MM.1S (cell line): ENCODE results near the gene ZDHHC22.

Experiments
- DNase-seq: peaks from one replicate; pipeline ENCODE4 v3.0.0-alpha.2; 2015
- H2AFZ ChIP-seq: fragments of 300-600 bp; sonication (generic); 2 replicates; pipeline ENCODE4 v1.6.0; 2016; ENCODE audit warnings: antibody characterized with exemption, low read length
- H3F3A ChIP-seq: fragments of 300-600 bp; sonication (generic); 2 replicates; pipeline ENCODE4 v1.6.1; 2016; ENCODE audit warnings: mild to moderate bottlenecking, antibody characterized with exemption, low read length, moderate library complexity, mixed read lengths; ENCODE audit not compliant: insufficient read depth
- H3K27ac ChIP-seq: fragments of 300-600 bp; sonication (generic); 2 replicates; pipeline ENCODE4 v1.5.1; 2016; ENCODE audit warnings: mild to moderate bottlenecking, low read length
- H3K27me3 ChIP-seq: fragments of 300-600 bp; sonication (generic); replicated peaks from 2 replicates; pipeline ENCODE4 v1.6.0; 2016; ENCODE audit warnings: low read length; ENCODE audit not compliant: insufficient read depth
- H3K36me3 ChIP-seq: fragments of 300-600 bp; sonication (generic); replicated peaks from 2 replicates; pipeline ENCODE4 v1.6.1; 2016; ENCODE audit warnings: mild to moderate bottlenecking, low read length, mixed read lengths; ENCODE audit not compliant: insufficient read depth
- H3K4me1 ChIP-seq: fragments of 300-600 bp; sonication (generic); 2 replicates; pipeline ENCODE4 v1.6.1; 2016; ENCODE audit warnings: low read length, mixed read lengths
- H3K4me2 ChIP-seq: fragments of 300-600 bp; sonication (generic); 2 replicates; pipeline ENCODE4 v1.6.0; 2016; ENCODE audit warnings: low read depth, low read length
- H3K4me3 ChIP-seq: fragments of 300-600 bp; sonication (generic); 2 replicates; pipeline ENCODE4 v1.5.1; 2016; ENCODE audit warnings: low read length, mixed read lengths
- H3K79me2 ChIP-seq: fragments of 300-600 bp; sonication (generic); 2 replicates; pipeline ENCODE4 v1.6.1; 2016; ENCODE audit warnings: mixed run types, low read length, mixed read lengths
- H3K9ac ChIP-seq: fragments of 300-600 bp; sonication (generic); 2 replicates; pipeline ENCODE4 v1.6.1; 2016; ENCODE audit warnings: low read length, mixed read lengths
- H3K9me2 ChIP-seq: fragments of 300-600 bp; sonication (generic); replicated peaks from 2 replicates; pipeline ENCODE4 v1.6.1; 2016; ENCODE audit warnings: mild to moderate bottlenecking, low read length, mixed read lengths; ENCODE audit not compliant: insufficient read depth
- H3K9me3 ChIP-seq: fragments of 300-600 bp; sonication (generic); replicated peaks from 2 replicates; pipeline ENCODE4 v1.6.1; 2016; ENCODE audit warnings: mild to moderate bottlenecking, low read length, mixed read lengths; ENCODE audit not compliant: insufficient read depth
- H4K20me1 ChIP-seq: fragments of 300-600 bp; sonication (generic); 2 replicates; pipeline ENCODE4 v1.6.1; 2016; ENCODE audit warnings: mild to moderate bottlenecking, low read length, moderate library complexity, mixed read lengths; ENCODE audit not compliant: insufficient read depth
- EZH2 ChIP-seq: fragments of 300-600 bp; sonication (generic); optimal IDR thresholded peaks from 2 replicates; pipeline ENCODE3; 2017; ENCODE audit warnings: low read depth, mild to moderate bottlenecking, antibody characterized with exemption, low read length, mixed read lengths
- EZH2phosphoT487 ChIP-seq: fragments of 300-600 bp; sonication (generic); IDR thresholded peaks from 2 replicates; pipeline ENCODE4 v1.6.1; 2018; ENCODE audit warnings: antibody characterized with exemption, low read length
- TF ChIP-seq, protein P1 (sequence below): fragments of 300-600 bp; sonication (generic); IDR thresholded peaks from 2 replicates; pipeline ENCODE4 v1.5.1; 2016; ENCODE audit warnings: antibody characterized with exemption, low read length, mixed read lengths

ZDHHC22 gene

DNA sequence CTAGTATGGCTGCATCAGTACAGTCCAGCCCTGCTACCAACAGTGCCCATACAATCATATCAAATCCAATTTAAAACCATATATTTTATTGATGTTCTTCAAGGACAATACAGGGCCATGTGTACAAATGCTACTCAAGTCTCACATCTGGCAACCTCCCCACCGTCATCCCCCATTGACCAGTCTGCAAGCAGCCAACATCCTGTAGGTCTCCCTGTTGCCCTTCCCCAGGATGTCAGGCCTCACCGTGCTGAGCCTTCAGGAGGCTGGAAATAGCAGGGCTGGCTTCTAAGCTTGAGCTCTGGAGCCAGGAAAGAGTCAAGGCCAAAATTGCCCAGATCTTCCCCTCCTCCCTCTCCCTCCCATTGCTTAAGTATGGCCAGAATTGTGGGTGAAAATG, 10.4 kb downstream of the ZDHHC22 start:
- H3K9ac ChIP-seq = no peak overlapping the region
- no peak overlapping the region for H3K27ac ChIP-seq
- H3K9me3 ChIP-seq = no peaks in the 10 kb centered on the region
- H4K20me1 ChIP-seq = no peaks in the 10 kb centered on the region
- no peak overlapping the region for H2AFZ ChIP-seq
- TF ChIP-seq EZH2phosphoT487 = no peak
- no peaks in the 10 kb centered on the region for H3K4me1 ChIP-seq
- no peak overlapping the region for H3K4me2 ChIP-seq
- H3K27me3 ChIP-seq = peaks cover 1% of the 10 kb centered on the region; the same call in 1 of the 2 replicates
- no peaks in the 10 kb centered on the region for H3F3A ChIP-seq
- H3K4me3 ChIP-seq = no peak overlapping the region
- H3K9me2 ChIP-seq = no peaks in the 10 kb centered on the region
- no peaks in the 10 kb centered on the region for H3K79me2 ChIP-seq
- no peaks in the 10 kb centered on the region for H3K36me3 ChIP-seq
- DNase-seq = no peak

DNA sequence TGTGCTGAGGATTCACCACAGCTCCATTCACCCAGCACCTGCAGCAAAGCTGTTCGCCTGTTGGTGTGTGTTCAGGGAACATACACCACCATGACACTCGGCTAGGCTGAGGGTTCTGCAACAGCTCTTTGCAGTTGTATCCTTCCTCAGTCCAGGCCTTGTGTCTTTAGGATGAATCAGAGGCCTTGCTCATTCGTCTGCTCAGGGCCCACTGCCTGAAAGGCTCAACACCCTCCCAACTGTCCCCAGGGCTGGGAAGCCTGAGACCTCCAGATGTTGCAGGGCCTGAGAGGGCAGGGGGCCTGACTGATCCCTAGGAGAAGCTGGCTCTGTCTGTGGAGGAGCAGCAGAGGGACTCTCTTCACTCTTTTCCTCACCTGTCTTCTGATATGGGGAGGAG, 11.2 kb downstream of the ZDHHC22 start:
- Histone ChIP-seq H3K27ac (no peak overlapping the region), H2AFZ (no peak overlapping the region), H3K27me3 (peaks cover 7% of the 10 kb centered on the region), H3K36me3 (no peaks in the 10 kb centered on the region), H3K9me3 (no peaks in the 10 kb centered on the region), H4K20me1 (no peaks in the 10 kb centered on the region), H3F3A (no peaks in the 10 kb centered on the region), H3K9ac (no peak overlapping the region), H3K79me2 (no peaks in the 10 kb centered on the region), H3K9me2 (no peaks in the 10 kb centered on the region), H3K4me1 (no peaks in the 10 kb centered on the region), H3K4me2 (no peak overlapping the region), H3K4me3 (no peak overlapping the region)
- DNase-seq = no peak
- no peak for TF ChIP-seq EZH2
- TF ChIP-seq, protein P1, sequence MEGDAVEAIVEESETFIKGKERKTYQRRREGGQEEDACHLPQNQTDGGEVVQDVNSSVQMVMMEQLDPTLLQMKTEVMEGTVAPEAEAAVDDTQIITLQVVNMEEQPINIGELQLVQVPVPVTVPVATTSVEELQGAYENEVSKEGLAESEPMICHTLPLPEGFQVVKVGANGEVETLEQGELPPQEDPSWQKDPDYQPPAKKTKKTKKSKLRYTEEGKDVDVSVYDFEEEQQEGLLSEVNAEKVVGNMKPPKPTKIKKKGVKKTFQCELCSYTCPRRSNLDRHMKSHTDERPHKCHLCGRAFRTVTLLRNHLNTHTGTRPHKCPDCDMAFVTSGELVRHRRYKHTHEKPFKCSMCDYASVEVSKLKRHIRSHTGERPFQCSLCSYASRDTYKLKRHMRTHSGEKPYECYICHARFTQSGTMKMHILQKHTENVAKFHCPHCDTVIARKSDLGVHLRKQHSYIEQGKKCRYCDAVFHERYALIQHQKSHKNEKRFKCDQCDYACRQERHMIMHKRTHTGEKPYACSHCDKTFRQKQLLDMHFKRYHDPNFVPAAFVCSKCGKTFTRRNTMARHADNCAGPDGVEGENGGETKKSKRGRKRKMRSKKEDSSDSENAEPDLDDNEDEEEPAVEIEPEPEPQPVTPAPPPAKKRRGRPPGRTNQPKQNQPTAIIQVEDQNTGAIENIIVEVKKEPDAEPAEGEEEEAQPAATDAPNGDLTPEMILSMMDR = no peak
- TF ChIP-seq EZH2phosphoT487 = no peak

DNA sequence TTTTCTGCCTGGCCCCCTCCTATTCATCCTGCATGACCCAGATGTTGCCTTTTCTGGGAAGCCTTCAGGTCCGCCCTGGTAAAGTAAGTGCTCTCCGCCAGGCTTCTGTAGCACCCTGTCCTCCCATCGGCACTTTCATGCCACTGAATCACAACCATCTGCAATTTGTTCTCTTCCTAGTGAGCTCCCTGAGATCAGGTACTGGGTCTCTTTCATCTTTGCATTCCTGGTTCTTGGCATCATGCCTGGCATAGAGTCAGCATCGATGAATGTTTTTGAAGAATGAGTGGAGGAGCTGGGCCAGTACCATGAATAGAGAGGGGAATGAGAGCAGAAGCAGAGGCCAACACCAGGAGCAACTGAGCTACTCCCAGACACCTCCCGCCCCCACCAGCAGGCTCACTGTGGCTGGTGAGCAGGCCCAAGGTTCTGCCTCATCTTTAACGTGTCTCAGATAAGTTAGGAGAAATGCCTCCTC, 13.1 kb downstream of the ZDHHC22 start:
- Histone ChIP-seq H3K4me3 (no peak overlapping the region), H4K20me1 (no peaks in the 10 kb centered on the region), H3F3A (no peaks in the 10 kb centered on the region), H3K36me3 (no peaks in the 10 kb centered on the region), H3K4me2 (no peak overlapping the region), H3K9ac (no peak overlapping the region), H3K27ac (no peak overlapping the region), H3K9me3 (no peaks in the 10 kb centered on the region), H2AFZ (no peak overlapping the region), H3K27me3 (peaks cover 10% of the 10 kb centered on the region), H3K79me2 (no peaks in the 10 kb centered on the region), H3K9me2 (no peaks in the 10 kb centered on the region), H3K4me1 (no peaks in the 10 kb centered on the region)
- no peak for TF ChIP-seq EZH2
- TF ChIP-seq, protein P1 = no peak
- no peak for TF ChIP-seq EZH2phosphoT487
- DNase-seq = no peak

DNA sequence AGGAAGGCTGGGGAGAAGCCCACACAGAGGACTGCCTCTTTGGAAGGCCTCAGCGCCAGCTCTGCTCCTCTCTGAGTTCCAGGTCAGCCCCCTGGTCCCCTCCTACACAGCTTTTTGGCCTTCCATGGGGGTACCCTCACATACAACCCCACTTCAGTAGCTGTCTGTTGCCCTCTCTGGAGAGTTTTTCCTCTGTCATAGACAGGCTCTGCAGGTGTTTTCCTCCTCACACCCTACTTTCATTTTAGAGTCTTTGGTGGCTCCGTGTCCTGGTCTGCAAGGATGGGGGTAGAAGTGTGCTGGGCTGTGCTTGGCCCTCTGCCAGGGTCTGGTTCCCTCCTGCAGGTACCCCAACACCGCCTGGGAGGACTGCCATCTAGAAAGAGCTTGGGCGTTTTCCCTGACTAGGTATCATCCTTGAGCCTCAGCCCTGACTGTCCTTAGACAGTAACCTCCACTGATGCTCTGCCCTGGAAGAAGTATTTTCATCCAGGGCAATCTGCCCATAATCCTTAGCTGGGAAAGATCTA, 15.1 kb downstream of the ZDHHC22 start:
- H3K9me2 ChIP-seq = no peaks in the 10 kb centered on the region
- no peak overlapping the region for H2AFZ ChIP-seq
- H3K9ac ChIP-seq = no peak overlapping the region
- no peak overlapping the region for H3K4me2 ChIP-seq
- TF ChIP-seq EZH2phosphoT487 (no peak), EZH2 (no peak)
- TF ChIP-seq, protein P1 = no peak
- 0 out of 2 replicates have a peak, but pooled peaks cover 1% of the 10 kb centered on the region for H3F3A ChIP-seq
- H3K9me3 ChIP-seq = no peaks in the 10 kb centered on the region
- DNase-seq = no peak
- H3K4me3 ChIP-seq = no peak overlapping the region
- no peaks in the 10 kb centered on the region for H4K20me1 ChIP-seq
- no peaks in the 10 kb centered on the region for H3K79me2 ChIP-seq
- no peak overlapping the region for H3K27ac ChIP-seq
- H3K36me3 ChIP-seq = no peaks in the 10 kb centered on the region
- peaks cover 5% of the 10 kb centered on the region; the same call in 1 of the 2 replicates for H3K4me1 ChIP-seq
- peaks cover 10% of the 10 kb centered on the region for H3K27me3 ChIP-seq
